ENCODE data around the gene DOK6. TPM values are rescaled to one million over a fixed set of nuclear protein-coding genes. Genes with fewer than 3 reads are reported as not detected.

DOK6 gene
- total RNA-seq, 4 donors from 2014 or later: 0.34 to 10.8 (median 0.52) TPM

DNA sequence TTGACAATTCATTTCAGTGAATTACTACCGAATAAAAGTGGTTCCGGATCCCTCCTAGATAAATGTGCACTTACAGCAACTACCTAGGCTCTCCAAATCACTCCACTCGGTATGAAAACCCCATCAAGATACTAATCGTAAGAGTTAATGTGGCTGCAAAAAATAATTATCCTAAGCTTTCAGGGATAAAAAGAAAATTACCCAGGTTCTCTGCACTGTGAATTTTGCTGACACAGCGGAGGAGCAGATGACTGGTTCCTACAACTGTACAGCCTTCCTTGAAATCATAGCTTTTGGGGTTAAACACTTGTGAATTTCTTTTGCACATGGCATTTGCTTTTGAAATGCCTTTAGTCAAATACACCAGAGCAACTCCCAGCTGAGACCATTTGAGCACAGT, 442.3 kb downstream of the DOK6 start:
- no peak for TF ChIP-seq CTCF (IDR thresholded peaks at IDR 0.05; ENCODE audit: low read depth)

- TF ChIP-seq CTCF (IDR thresholded peaks at IDR 0.05; ENCODE audit: low read depth): no peak
Observed at GRCh38 chr18:69844656-69845055, 444.0 kb downstream of the DOK6 start.

- no peak for TF ChIP-seq CTCF (IDR thresholded peaks at IDR 0.05; ENCODE audit: low read depth)
Observed at GRCh38 chr18:69845593-69846506, 445.2 kb downstream of the DOK6 start.

- no peak for TF ChIP-seq CTCF (IDR thresholded peaks at IDR 0.05; ENCODE audit: low read depth)
Observed at GRCh38 chr18:69853051-69853450, 452.4 kb downstream of the DOK6 start.

DNA sequence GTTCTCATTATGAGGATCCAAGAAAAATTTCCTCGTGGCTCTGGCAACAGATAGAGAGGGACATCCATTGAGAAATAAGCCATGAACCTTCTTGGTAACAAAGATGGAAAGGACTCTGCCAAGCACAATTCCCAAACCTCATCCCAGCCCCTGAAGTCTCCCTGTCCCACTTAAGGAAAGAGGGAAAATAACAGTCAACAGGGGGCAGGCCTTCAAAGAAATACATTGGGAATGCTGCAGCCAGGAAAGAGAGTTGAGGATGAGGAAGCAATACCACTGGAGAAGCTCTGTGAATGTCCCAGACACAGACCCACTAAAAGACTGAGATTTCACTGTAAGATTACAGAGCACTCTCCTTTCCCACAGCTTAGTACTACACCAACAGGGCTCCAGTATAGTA, 453.8 kb downstream of the DOK6 start:
- TF ChIP-seq CTCF (IDR thresholded peaks at IDR 0.05; ENCODE audit: low read depth): no peak

DNA sequence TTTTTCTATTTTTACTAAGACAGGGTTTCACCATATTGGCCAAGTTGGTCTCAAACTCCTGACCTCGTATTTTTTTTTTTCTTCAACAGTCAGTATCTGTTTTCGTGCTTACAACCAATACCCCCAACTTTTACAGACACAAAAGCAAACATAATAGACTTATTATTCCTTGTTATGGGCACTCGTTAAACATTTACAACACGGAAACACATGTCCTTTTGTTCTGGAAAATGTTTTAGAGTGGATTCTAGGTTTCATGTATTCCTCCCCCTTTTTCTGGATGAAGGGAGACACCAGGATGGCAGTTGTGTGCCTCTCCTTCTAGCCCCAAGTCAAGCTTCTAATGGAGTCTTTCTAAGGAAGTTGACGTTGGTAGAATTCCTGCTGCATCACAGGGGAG, 458.2 kb downstream of the DOK6 start:
- TF ChIP-seq CTCF (IDR thresholded peaks at IDR 0.05; ENCODE audit: low read depth): no peak

GRCh38 chr18:69865776-69866175, 465.1 kb downstream of the DOK6 start:
- no peak for TF ChIP-seq CTCF (IDR thresholded peaks at IDR 0.05; ENCODE audit: low read depth)
